Activated CD8-positive, alpha-beta T cell treated with anti-CD3 and anti-CD28 coated beads for 36 hours (primary cell): ENCODE results near the gene SHISA9. TPM values are rescaled to one million over a fixed set of nuclear protein-coding genes. Genes with fewer than 3 reads are reported as not detected.

Experiments
- ATAC-seq: fragments of 200-7000 bp; cut with Tn5 transposase; one replicate; pipeline ENCODE4 v1.10.0; 2021; ENCODE audit warnings: mild to moderate bottlenecking, moderate library complexity
- CTCF ChIA-PET: fragments of 350-600 bp; sonication (Branson Sonifier 250); formaldehyde crosslinking; loops from one replicate; lab custom pipeline; 2021; ENCODE audit warnings: antibody characterized with exemption; lab: Charles Lee
- POLR2A ChIA-PET: fragments of 350-600 bp; sonication (Branson Sonifier 250); formaldehyde crosslinking; loops from one replicate; lab custom pipeline; 2021; ENCODE audit warnings: antibody characterized with exemption; lab: Charles Lee
- DNase-seq: peaks from one replicate; pipeline ENCODE4 v3.0.0-alpha.2; 2020
- H3K27ac Mint-ChIP-seq: one replicate; pipeline ENCODE4 v1.8.0; 2021; ENCODE audit warnings: mild to moderate bottlenecking, mixed read lengths
- H3K27me3 Mint-ChIP-seq: one replicate; pipeline ENCODE4 v1.8.0; 2021; ENCODE audit warnings: mixed read lengths
- H3K36me3 Mint-ChIP-seq: one replicate; pipeline ENCODE4 v1.8.0; 2021; ENCODE audit warnings: low read depth, mixed read lengths
- H3K4me1 Mint-ChIP-seq: one replicate; pipeline ENCODE4 v1.8.0; 2021; ENCODE audit warnings: low read depth, mixed read lengths
- H3K4me3 Mint-ChIP-seq: one replicate; pipeline ENCODE4 v1.8.0; 2021; ENCODE audit warnings: mild to moderate bottlenecking, moderate library complexity, mixed read lengths
- H3K9me3 Mint-ChIP-seq: one replicate; pipeline ENCODE4 v1.8.0; 2021; ENCODE audit warnings: mixed read lengths
- intact Hi-C: fragments of 100-400 bp; cut with micrococcal nuclease; formaldehyde crosslinking; loops from one replicate; pipeline ENCODE4 v1.10.0; 2022
- total RNA-seq, 2 experiments: library from RNA; stranded (reverse); gene quantifications; one replicate each; pipeline ENCODE4 v1.2.3, GENCODE V29; 2021
- TF ChIP-seq, protein P1 (sequence below): fragments of 200-600 bp; IDR thresholded peaks from one replicate; pipeline ENCODE4 v1.8.0; 2022; ENCODE audit warnings: antibody characterized with exemption, mild to moderate bottlenecking

The SHISA9 gene
- total RNA-seq, 2 experiments from 2014 or later: not detected

DNA sequence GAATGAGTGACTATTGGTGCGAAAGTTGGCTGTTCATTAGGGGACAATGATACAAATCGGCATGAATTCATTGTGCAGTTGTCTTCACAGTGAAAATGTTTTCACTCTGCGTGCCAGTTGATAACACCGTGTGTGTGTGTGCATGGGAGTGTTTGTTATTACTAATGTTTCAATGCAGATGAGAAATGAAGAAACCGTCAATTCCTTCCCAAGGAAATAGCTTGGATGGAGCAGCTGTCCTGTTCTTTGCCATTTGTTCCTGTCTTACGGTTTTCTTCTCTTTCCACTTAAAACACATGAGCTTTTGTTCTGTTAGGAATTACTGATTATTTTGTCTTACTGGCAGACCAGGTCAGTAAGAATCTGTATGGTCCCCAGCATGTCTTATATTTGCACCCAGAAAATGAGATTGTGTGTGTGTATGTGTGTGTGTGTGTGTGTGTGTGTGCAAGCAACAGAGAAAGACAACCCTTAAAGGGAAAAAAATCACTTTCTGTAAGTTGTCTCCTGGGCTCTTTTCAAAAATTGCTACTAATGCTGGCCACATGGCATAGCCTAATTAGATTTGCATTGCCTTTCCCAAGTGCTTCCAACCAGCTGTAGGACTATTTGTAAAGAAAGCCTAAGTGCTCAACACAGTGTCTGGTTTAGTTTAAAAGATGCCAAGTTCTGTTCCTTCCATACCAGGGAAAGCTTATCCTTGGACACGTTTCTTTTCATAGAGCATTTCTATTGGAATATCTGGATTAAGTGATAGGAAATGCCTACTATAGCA, 23.8 kb downstream of the SHISA9 start:
- no peak for ATAC-seq
- Mint-ChIP-seq H3K27me3 (peaks cover 18% of the 10 kb centered on the region), H3K27ac (no peak overlapping the region), H3K9me3 (peaks cover 3% of the 10 kb centered on the region), H3K4me1 (no peaks in the 10 kb centered on the region), H3K36me3 (no peaks in the 10 kb centered on the region), H3K4me3 (no peak overlapping the region)
- CTCF ChIA-PET: no interaction called here
- no peak for DNase-seq
- TF ChIP-seq, protein P1, sequence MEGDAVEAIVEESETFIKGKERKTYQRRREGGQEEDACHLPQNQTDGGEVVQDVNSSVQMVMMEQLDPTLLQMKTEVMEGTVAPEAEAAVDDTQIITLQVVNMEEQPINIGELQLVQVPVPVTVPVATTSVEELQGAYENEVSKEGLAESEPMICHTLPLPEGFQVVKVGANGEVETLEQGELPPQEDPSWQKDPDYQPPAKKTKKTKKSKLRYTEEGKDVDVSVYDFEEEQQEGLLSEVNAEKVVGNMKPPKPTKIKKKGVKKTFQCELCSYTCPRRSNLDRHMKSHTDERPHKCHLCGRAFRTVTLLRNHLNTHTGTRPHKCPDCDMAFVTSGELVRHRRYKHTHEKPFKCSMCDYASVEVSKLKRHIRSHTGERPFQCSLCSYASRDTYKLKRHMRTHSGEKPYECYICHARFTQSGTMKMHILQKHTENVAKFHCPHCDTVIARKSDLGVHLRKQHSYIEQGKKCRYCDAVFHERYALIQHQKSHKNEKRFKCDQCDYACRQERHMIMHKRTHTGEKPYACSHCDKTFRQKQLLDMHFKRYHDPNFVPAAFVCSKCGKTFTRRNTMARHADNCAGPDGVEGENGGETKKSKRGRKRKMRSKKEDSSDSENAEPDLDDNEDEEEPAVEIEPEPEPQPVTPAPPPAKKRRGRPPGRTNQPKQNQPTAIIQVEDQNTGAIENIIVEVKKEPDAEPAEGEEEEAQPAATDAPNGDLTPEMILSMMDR: no peak
- intact Hi-C loops: no loop called here
- POLR2A ChIA-PET: no interaction called here

- TF ChIP-seq, protein P1: no peak
- ATAC-seq: no peak
- CTCF ChIA-PET: no interaction called here
Observed at GRCh38 chr16:12927591-12927990, 26.2 kb downstream of the SHISA9 start.

DNA sequence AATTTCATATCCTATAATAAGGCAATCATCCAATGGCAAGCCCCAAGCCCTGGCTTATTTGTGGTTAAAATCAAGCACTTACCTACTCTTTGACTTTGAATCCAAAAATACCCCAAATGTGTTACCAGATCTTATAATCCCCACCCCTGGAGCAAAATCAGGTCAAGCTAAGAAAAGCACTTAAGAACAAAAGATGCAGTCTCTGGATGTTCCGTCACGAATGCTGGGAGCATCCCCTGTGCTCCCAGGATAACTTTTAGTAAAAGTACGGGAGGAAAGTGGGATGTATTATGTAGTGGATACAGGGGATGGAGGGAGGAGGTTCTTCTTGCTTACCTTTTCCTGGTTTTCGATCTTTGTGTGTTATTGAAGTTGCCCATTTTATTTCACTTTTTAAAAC, 29.5 kb downstream of the SHISA9 start:
- Mint-ChIP-seq H3K9me3 (peaks cover 5% of the 10 kb centered on the region), H3K27me3 (peaks cover 19% of the 10 kb centered on the region), H3K4me1 (no peaks in the 10 kb centered on the region), H3K36me3 (no peaks in the 10 kb centered on the region), H3K27ac (no peak overlapping the region), H3K4me3 (no peak overlapping the region)
- ATAC-seq: no peak
- no peak for DNase-seq
- ChIA-PET POLR2A (no interaction called here), CTCF (no interaction called here)
- TF ChIP-seq, protein P1: no peak
- intact Hi-C loops: no loop called here

More at GRCh38 chr16:12927591-12927990, 26.2 kb downstream of the SHISA9 start:
- peaks cover 4% of the 10 kb centered on the region for H3K9me3 Mint-ChIP-seq
- H3K36me3 Mint-ChIP-seq: no peaks in the 10 kb centered on the region
- H3K4me1 Mint-ChIP-seq: no peaks in the 10 kb centered on the region
- intact Hi-C loops: no loop called here
- POLR2A ChIA-PET: interaction anchor here (0.5 kb wide), 1 partner anchor 275 kb away, joined by 6 read pairs; no protein-coding TSS in a partner anchor
- H3K27me3 Mint-ChIP-seq: peaks cover 14% of the 10 kb centered on the region
- no peak overlapping the region for H3K4me3 Mint-ChIP-seq
- no peak for DNase-seq
- no peak overlapping the region for H3K27ac Mint-ChIP-seq

- no peak for DNase-seq
- Mint-ChIP-seq H3K27ac (no peak overlapping the region), H3K27me3 (peaks cover 14% of the 10 kb centered on the region), H3K36me3 (no peaks in the 10 kb centered on the region), H3K4me1 (no peaks in the 10 kb centered on the region), H3K9me3 (peaks cover 2% of the 10 kb centered on the region), H3K4me3 (no peak overlapping the region)
- CTCF ChIA-PET: no interaction called here
- no peak for ATAC-seq
- TF ChIP-seq, protein P1: no peak
- intact Hi-C loops: no loop called here
- POLR2A ChIA-PET: no interaction called here
Observed at GRCh38 chr16:12936391-12936790, 35.0 kb downstream of the SHISA9 start.

DNA sequence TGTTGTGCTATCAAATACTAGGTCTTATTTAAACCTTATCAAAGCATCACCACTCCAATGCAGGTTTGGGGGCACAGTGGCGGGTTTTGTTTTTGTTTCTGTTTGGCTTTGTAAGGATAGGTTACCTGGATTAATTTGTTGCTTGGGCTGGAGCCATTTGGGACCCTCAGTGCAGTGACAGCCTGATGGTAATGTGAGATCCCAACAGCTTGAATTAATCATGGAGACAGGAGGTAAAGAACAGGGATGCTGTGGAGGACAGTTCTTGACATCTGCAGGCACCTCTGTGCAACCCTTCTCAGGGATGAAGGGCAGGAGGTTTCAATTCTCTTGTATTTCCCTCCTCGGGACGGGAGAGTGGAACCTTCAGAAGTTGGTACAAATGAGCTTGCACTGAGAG, 40.5 kb downstream of the SHISA9 start:
- Mint-ChIP-seq H3K4me1 (no peaks in the 10 kb centered on the region), H3K27me3 (peaks cover 7% of the 10 kb centered on the region), H3K27ac (no peak overlapping the region), H3K4me3 (no peak overlapping the region), H3K36me3 (no peaks in the 10 kb centered on the region), H3K9me3 (no peaks in the 10 kb centered on the region)
- TF ChIP-seq, protein P1: no peak
- DNase-seq: no peak
- CTCF ChIA-PET: no interaction called here
- POLR2A ChIA-PET: no interaction called here
- intact Hi-C loops: no loop called here
- no peak for ATAC-seq
